Liver (tissue), 9 donors: ENCODE results near the gene TOMM7. TPM values are rescaled to one million over a fixed set of nuclear protein-coding genes. Genes with fewer than 3 reads are reported as not detected.

Experiments
- DNase-seq: peaks from one replicate; pipeline ENCODE4 v3.0.0-alpha.2; 2017; ENCODE audit warnings: low spot score
- H3K27ac ChIP-seq, 2 donors: one replicate each; pipeline ENCODE4 v1.7.0; 2013; ENCODE audit warnings: inconsistent platforms in 2 of 2, low read length in 2 of 2, control low read depth in 1 of 2, low read depth in 1 of 2, mild to moderate bottlenecking in 1 of 2
- H3K27me3 ChIP-seq, 4 donors: one replicate each; pipeline versions ENCODE4 v1.6.1 to v1.7.0; 2013; ENCODE audit warnings: low read length in 3 of 4, inconsistent platforms in 1 of 4, mild to moderate bottlenecking in 1 of 4, moderate library complexity in 1 of 4; ENCODE audit not compliant: control insufficient read depth in 4 of 4, insufficient read depth in 4 of 4
- H3K36me3 ChIP-seq, 4 donors: one replicate each; pipeline versions ENCODE4 v1.6.1 to v1.7.0; 2013; ENCODE audit warnings: low read length in 3 of 4, mild to moderate bottlenecking in 3 of 4, low read depth in 1 of 4, moderate library complexity in 1 of 4; ENCODE audit not compliant: control insufficient read depth in 4 of 4, insufficient read depth in 3 of 4
- H3K4me1 ChIP-seq, 4 donors: one replicate each; pipeline versions ENCODE4 v1.6.1 to v1.7.0; 2013; ENCODE audit warnings: low read length in 3 of 4, mild to moderate bottlenecking in 3 of 4, moderate library complexity in 1 of 4; ENCODE audit not compliant: control insufficient read depth in 4 of 4, insufficient read depth in 4 of 4
- H3K4me3 ChIP-seq, 3 donors: one replicate each; pipeline versions ENCODE4 v1.6.1 to v1.7.0; 2013; ENCODE audit warnings: low read length in 3 of 3, control low read depth in 1 of 3, low read depth in 1 of 3, mild to moderate bottlenecking in 1 of 3
- H3K9ac ChIP-seq, 2 donors: one replicate each; pipeline ENCODE4 v1.7.0; 2013; ENCODE audit warnings: low read length in 2 of 2, mild to moderate bottlenecking in 2 of 2, moderate library complexity in 2 of 2, control low read depth in 1 of 2, low read depth in 1 of 2
- H3K9me3 ChIP-seq, 4 donors: one replicate each; pipeline versions ENCODE4 v1.6.1 to v1.7.0; 2013; ENCODE audit warnings: low read length in 3 of 4; ENCODE audit not compliant: control insufficient read depth in 4 of 4
- CTCF ChIP-seq: fragments of 150-350 bp; IDR thresholded peaks from 2 replicates; pipeline ENCODE4 v1.5.1; 2017; ENCODE audit warnings: improper control_type of control experiment, low read depth, low read length; ENCODE audit not compliant: missing input control
- EGR1 ChIP-seq, 2 donors: IDR thresholded peaks; 2 replicates each; pipeline ENCODE4 v1.6.1; 2016 to 2018; ENCODE audit warnings: antibody characterized with exemption in 2 of 2, low read depth in 2 of 2
- FOXA1 ChIP-seq: IDR thresholded peaks from 2 replicates; pipeline ENCODE4 v1.6.1; 2016; ENCODE audit warnings: antibody characterized with exemption
- FOXA2 ChIP-seq: IDR thresholded peaks from 2 replicates; pipeline ENCODE4 v1.6.1; 2016; ENCODE audit warnings: antibody characterized with exemption
- GABPA ChIP-seq, 2 donors: IDR thresholded peaks in 1 of 2; conservative IDR thresholded peaks in 1 of 2; 2 replicates each; pipeline ENCODE4 v1.6.1; 2016; ENCODE audit warnings: antibody characterized with exemption in 2 of 2, mild to moderate bottlenecking in 1 of 2, moderate library complexity in 1 of 2
- HNF4A ChIP-seq, 2 donors: conservative IDR thresholded peaks; 2 replicates each; pipeline ENCODE4 v1.6.1; 2016; ENCODE audit warnings: antibody characterized with exemption in 2 of 2, mild to moderate bottlenecking in 2 of 2
- HNF4G ChIP-seq: IDR thresholded peaks from 2 replicates; pipeline ENCODE4 v1.6.1; 2016; ENCODE audit warnings: antibody characterized with exemption
- JUND ChIP-seq, 2 donors: IDR thresholded peaks; 2 replicates each; pipeline ENCODE4 v1.6.1; 2016; ENCODE audit warnings: antibody characterized with exemption in 2 of 2
- MAX ChIP-seq: IDR thresholded peaks from 2 replicates; pipeline ENCODE4 v1.6.1; 2016; ENCODE audit warnings: antibody characterized with exemption
- NR2F2 ChIP-seq: IDR thresholded peaks from 2 replicates; pipeline ENCODE4 v1.6.1; 2016; ENCODE audit warnings: antibody characterized with exemption
- RAD21 ChIP-seq, 2 donors: IDR thresholded peaks; 2 replicates each; pipeline ENCODE4 v1.6.1; 2016; ENCODE audit warnings: antibody characterized with exemption in 2 of 2, mild to moderate bottlenecking in 2 of 2
- REST ChIP-seq: IDR thresholded peaks from 2 replicates; pipeline ENCODE4 v1.6.1; 2016; ENCODE audit warnings: antibody characterized with exemption, mild to moderate bottlenecking
- RXRA ChIP-seq, 2 donors: IDR thresholded peaks; 2 replicates each; pipeline ENCODE4 v1.6.1; 2017 to 2018; ENCODE audit warnings: antibody characterized with exemption in 2 of 2, mild to moderate bottlenecking in 1 of 2
- SP1 ChIP-seq: IDR thresholded peaks from 2 replicates; pipeline ENCODE4 v1.6.1; 2018; ENCODE audit warnings: antibody characterized with exemption, mild to moderate bottlenecking
- TAF1 ChIP-seq: conservative IDR thresholded peaks from 2 replicates; pipeline ENCODE4 v1.6.1; 2016; ENCODE audit warnings: antibody characterized with exemption, mild to moderate bottlenecking
- YY1 ChIP-seq: IDR thresholded peaks from 2 replicates; pipeline ENCODE4 v1.6.1; 2016; ENCODE audit warnings: antibody characterized with exemption, mild to moderate bottlenecking
- ZBTB33 ChIP-seq: IDR thresholded peaks from 2 replicates; pipeline ENCODE4 v1.6.1; 2016; ENCODE audit warnings: antibody characterized with exemption
- WGBS: extraction: QIAGEN DNeasy Blood & Tissue Kit; methylation state at CpG from one replicate; pipeline ENCODE4 v1.1.7; 2013; 5-methylcytosine and 5-hydroxymethylcytosine counted together
- polyA plus RNA-seq, 2 donors: library from polyadenylated mRNA; stranded (reverse) in 1 of 2; unstranded in 1 of 2; fragments of 200-250 nt in 1 of 2; fragments of >200 nt in 1 of 2; fragmentation: Nextera tagmentation in 1 of 2; extraction: Ambion mirVana in 1 of 2; gene quantifications; one replicate each; pipeline versions ENCODE4 v1.2.1 to v1.2.3, GENCODE V29; 2013 to 2015
- total RNA-seq, 2 donors: library from RNA; depleted of rRNA; stranded (reverse); fragments of >200 nt; gene quantifications; one replicate each; pipeline ENCODE4 v1.2.3, GENCODE V29; 2014
- donor health status: healthy.
- donor health status: healthy.
- donor health status: healthy.
- donor health status: healthy.
- donor health status: healthy.

TOMM7 gene
- total and polyA plus RNA-seq, 4 donors, result 39.2 to 271 (median 137) TPM

GRCh38 chr7:22859641-22860290 lies 37.1 kb upstream of the TOMM7 start:
- H3K27ac ChIP-seq, result peak overlapping the region; percentile 38 to 45
- H3K27me3 ChIP-seq, result no peaks in the 10 kb centered on the region
- no peaks in the 10 kb centered on the region for H3K9me3 ChIP-seq
- H3K36me3 ChIP-seq, result peaks cover 0 to 7% (median 3%) of the 10 kb centered on the region in 4 donors
- TF ChIP-seq JUND (IDR thresholded peaks at IDR 0.05), result peak; percentile 34 to 84
- peak; percentile 9 to 27 for TF ChIP-seq HNF4A (conservative IDR thresholded peaks at IDR 0.05)
- TF ChIP-seq FOXA1, result no peak
- 65% methylated on average over 4 of the region's 4 CpGs for WGBS
- H3K4me1 ChIP-seq, result peaks cover 0 to 20% (median 4%) of the 10 kb centered on the region in 4 donors
- no peak overlapping the region for H3K4me3 ChIP-seq
- no peak for DNase-seq
- H3K9ac ChIP-seq, result no peak overlapping the region

- Histone ChIP-seq H3K36me3 (peaks cover 0 to 7% (median 3%) of the 10 kb centered on the region in 4 donors), H3K4me1 (peaks cover 0 to 21% (median 4%) of the 10 kb centered on the region in 4 donors), H3K4me3 (no peak overlapping the region), H3K9me3 (no peaks in the 10 kb centered on the region), H3K27ac (peak overlapping the region; percentile 38 to 45), H3K27me3 (no peaks in the 10 kb centered on the region), H3K9ac (no peak overlapping the region)
- WGBS, result 92% methylated on average over 10 of the region's 10 CpGs
- no peak for TF ChIP-seq YY1
- no peak for TF ChIP-seq HNF4A (conservative IDR thresholded peaks at IDR 0.05)
- TF ChIP-seq GABPA (IDR thresholded peaks at IDR 0.05 in 1 of 2, conservative IDR thresholded peaks at IDR 0.05 in 1 of 2), result no peak
- TF ChIP-seq MAX, result no peak
- DNase-seq, result no peak
Measured at GRCh38 chr7:22858640-22859561, 36.3 kb upstream of the TOMM7 start.

GRCh38 chr7:22858274-22858639 lies 35.6 kb upstream of the TOMM7 start:
- Histone ChIP-seq H3K9me3 (no peaks in the 10 kb centered on the region), H3K27me3 (no peaks in the 10 kb centered on the region)

More at GRCh38 chr7:22858274-22858639, 35.6 kb upstream of the TOMM7 start:
- peaks cover 0 to 7% (median 3%) of the 10 kb centered on the region in 4 donors for H3K36me3 ChIP-seq
- 94% methylated on average over 1 of the region's 1 CpG for WGBS
- no peak overlapping the region for H3K4me3 ChIP-seq
- no peak for DNase-seq
- TF ChIP-seq HNF4A (conservative IDR thresholded peaks at IDR 0.05), result no peak
- TF ChIP-seq SP1, result no peak
- TF ChIP-seq TAF1, result no peak
- no peak for TF ChIP-seq ZBTB33
- TF ChIP-seq NR2F2, result no peak
- TF ChIP-seq YY1, result no peak
- TF ChIP-seq REST, result no peak
- TF ChIP-seq GABPA (IDR thresholded peaks at IDR 0.05 in 1 of 2, conservative IDR thresholded peaks at IDR 0.05 in 1 of 2), result no peak
- no peak for TF ChIP-seq EGR1 (IDR thresholded peaks at IDR 0.05; ENCODE audit: low read depth in 2 of 2)
- no peak for TF ChIP-seq FOXA1
- no peak for TF ChIP-seq CTCF
- TF ChIP-seq HNF4G, result no peak
- no peak for TF ChIP-seq RXRA (IDR thresholded peaks at IDR 0.05)
- TF ChIP-seq RAD21 (IDR thresholded peaks at IDR 0.05), result no peak
- TF ChIP-seq JUND (IDR thresholded peaks at IDR 0.05), result no peak
- TF ChIP-seq FOXA2, result no peak
- no peak for TF ChIP-seq MAX
- peaks cover 0 to 21% (median 6%) of the 10 kb centered on the region in 4 donors for H3K4me1 ChIP-seq
- H3K27ac ChIP-seq, result no peak overlapping the region
- no peak overlapping the region for H3K9ac ChIP-seq
